HL-60/S4 treated with retinoic acid at 250 ng/mL for 4 days and 3 days (cell line): ENCODE results near the gene ATG7.

Experiments used
- in situ Hi-C: fragments of 300-500 bp; cut with MboI; formaldehyde crosslinking; loops from 2 replicates; pipeline ENCODE4 v1.7.0; 2022; ENCODE audit warnings: low sequenced_read_pairs

Gene ATG7

GRCh38 chr3:11339541-11339940 lies 67.3 kb downstream of the ATG7 start:
- in situ Hi-C loops: loop anchor here (25.0 kb wide), 1 partner anchor 277 kb away; no protein-coding TSS in a partner anchor

GRCh38 chr3:11346416-11346815 lies 74.2 kb downstream of the ATG7 start:
- in situ Hi-C loops: loop anchor here (25.0 kb wide), 1 partner anchor 284 kb away; no protein-coding TSS in a partner anchor

GRCh38 chr3:11348877-11349276 lies 76.7 kb downstream of the ATG7 start:
- in situ Hi-C loops: loop anchor here (25.0 kb wide), 1 partner anchor 287 kb away; no protein-coding TSS in a partner anchor

GRCh38 chr3:11349446-11349845 lies 77.2 kb downstream of the ATG7 start:
- in situ Hi-C loops: loop anchor here (25.0 kb wide), 1 partner anchor 287 kb away; no protein-coding TSS in a partner anchor

- in situ Hi-C loops: loop anchor here (25.0 kb wide), 1 partner anchor 312 kb away; no protein-coding TSS in a partner anchor
Observed at GRCh38 chr3:11350374-11350773, 78.2 kb downstream of the ATG7 start.

- in situ Hi-C loops: loop anchor here (25.0 kb wide), 1 partner anchor 311 kb away; no protein-coding TSS in a partner anchor
Observed at GRCh38 chr3:11351451-11351850, 79.3 kb downstream of the ATG7 start.

- in situ Hi-C loops: loop anchor here (25.0 kb wide), 1 partner anchor 306 kb away; no protein-coding TSS in a partner anchor
Observed at GRCh38 chr3:11356269-11356668, 84.1 kb downstream of the ATG7 start.

DNA sequence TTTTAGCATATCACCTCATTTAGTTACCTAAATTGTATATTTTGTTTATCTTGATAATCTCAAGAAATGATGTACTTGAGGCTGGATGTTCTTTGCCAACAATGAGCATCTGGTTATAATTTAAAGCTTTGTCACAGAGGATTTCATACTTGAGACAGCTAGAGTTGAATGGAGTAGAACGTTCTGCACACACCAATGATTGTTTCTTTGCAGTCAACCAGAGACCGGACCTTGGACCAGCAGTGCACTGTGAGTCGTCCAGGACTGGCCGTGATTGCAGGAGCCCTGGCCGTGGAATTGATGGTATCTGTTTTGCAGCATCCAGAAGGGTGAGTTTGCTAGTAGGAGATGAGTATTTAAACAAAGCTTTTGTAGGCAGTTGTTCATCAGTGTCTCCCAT lies 90.4 kb downstream of the ATG7 start:
- in situ Hi-C loops: loop anchor here (25.0 kb wide), 1 partner anchor 300 kb away; no protein-coding TSS in a partner anchor

GRCh38 chr3:11363715-11364114 lies 91.5 kb downstream of the ATG7 start:
- in situ Hi-C loops: loop anchor here (25.0 kb wide), 1 partner anchor 299 kb away; no protein-coding TSS in a partner anchor

DNA sequence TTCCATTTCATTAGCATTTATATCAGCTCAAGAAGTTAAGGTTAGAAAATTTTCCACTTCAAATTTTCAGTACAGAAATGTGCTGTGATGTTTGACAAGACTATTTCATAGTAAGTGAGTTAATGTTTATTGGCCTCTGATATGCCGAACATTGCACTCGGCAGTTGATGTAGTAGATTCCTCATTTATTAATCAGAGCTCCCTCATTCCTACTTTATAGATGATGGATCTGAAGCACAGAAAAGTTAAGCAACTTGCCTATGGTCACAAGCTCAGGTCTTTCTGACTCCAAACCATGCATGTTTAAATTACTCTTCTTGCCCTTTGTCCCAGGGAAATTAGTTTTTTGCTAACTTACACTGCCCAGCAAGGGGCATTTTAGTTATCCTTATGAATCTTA lies 92.0 kb downstream of the ATG7 start:
- in situ Hi-C loops: loop anchor here (25.0 kb wide), 1 partner anchor 298 kb away; no protein-coding TSS in a partner anchor

DNA sequence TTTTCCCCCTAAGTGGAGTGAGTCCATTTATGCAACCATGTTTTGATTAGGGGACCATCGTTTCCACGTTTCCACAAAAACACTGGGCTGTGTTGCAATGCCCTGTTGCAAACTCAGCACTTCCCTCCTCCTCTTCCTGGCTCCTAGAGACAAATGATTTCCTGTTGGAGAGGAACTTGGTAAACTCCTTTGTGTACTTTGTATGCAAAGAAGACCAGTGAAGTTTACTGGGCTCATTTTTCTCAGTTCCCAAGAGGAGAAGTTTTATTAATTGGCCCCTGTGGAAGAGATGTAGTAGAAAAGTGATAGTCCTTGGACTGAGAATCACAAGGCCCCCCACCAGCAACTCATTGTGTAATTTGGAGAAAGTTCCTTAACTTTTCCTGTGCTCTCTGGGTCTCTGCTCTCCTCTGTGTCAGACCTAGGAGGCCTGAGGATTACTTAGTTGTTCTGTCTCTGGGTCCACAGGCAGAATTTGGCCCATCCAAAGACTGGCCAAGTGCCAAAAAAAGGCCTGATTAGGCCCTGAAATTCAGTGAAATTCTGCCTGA lies 95.0 kb downstream of the ATG7 start:
- in situ Hi-C loops: loop anchor here (25.0 kb wide), 1 partner anchor 295 kb away; no protein-coding TSS in a partner anchor

- in situ Hi-C loops: loop anchor here (25.0 kb wide), 1 partner anchor 292 kb away; no protein-coding TSS in a partner anchor
Observed at GRCh38 chr3:11370191-11370590, 98.0 kb downstream of the ATG7 start.

DNA sequence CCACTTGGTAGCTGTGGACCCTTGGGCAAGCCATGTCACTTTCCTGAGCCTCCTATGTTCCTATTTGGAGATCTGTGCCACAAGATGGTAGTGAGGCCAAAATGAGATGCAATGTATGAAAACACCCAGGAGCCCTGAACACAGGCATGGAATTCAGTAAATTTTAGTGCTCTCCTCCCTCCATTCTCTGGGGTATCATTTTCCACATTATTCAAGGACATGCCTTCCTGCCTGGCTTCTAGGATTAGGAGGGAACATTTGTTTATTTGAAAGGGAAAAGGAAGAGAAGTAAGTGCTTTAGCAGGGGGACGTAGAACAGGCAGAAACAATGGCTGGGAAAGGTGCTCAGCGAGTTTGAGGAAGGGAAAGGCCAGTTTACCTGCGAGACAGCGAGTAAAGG lies 98.8 kb downstream of the ATG7 start:
- in situ Hi-C loops: loop anchor here (25.0 kb wide), 1 partner anchor 291 kb away; no protein-coding TSS in a partner anchor

DNA sequence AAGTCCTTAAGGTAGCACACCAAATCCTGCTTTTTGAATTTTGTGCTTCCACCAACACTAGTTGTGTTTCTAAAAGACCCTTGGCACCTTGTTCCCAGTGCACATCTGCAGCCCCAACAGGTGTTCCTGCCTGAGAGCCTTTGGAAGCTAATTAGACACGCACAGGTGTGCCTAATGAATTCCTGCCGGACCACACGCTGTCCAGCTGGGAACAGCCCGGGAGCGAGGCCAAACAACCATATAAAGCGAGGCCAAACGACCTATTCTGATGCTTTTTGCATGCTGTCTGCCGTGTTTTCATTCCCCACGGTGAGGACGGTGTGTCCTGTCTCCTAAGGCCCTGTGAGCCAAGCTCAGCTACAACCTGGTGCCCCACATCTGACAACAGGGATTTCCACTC lies 99.5 kb downstream of the ATG7 start:
- in situ Hi-C loops: loop anchor here (25.0 kb wide), 1 partner anchor 291 kb away; no protein-coding TSS in a partner anchor

- in situ Hi-C loops: loop anchor here (25.0 kb wide), 1 partner anchor 289 kb away; no protein-coding TSS in a partner anchor
Observed at GRCh38 chr3:11373235-11373634, 101.0 kb downstream of the ATG7 start.

DNA sequence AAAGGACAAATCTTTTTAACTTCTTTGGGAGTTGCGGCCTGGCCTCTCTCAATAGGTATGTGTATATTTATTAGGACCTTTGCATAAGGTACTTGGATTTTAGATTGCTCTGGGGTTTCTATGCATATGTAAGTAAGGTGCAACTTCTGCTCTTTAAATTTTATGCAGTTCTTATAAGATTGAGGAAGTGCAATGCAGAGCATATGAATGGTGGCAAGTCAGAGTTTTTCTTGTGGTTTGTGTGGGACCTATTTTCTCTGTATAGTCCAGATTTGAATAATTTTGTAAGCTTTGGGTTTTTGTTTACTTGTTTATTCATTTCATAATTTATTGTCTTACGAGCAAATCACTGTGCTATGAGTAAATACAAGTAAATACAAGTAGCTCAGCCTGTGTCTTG lies 101.5 kb downstream of the ATG7 start:
- in situ Hi-C loops: loop anchor here (25.0 kb wide), 1 partner anchor 289 kb away; no protein-coding TSS in a partner anchor

GRCh38 chr3:11375333-11376088 lies 103.3 kb downstream of the ATG7 start:
- in situ Hi-C loops: no loop called here

- in situ Hi-C loops: no loop called here
Observed at GRCh38 chr3:11377719-11378118, 105.5 kb downstream of the ATG7 start.

DNA sequence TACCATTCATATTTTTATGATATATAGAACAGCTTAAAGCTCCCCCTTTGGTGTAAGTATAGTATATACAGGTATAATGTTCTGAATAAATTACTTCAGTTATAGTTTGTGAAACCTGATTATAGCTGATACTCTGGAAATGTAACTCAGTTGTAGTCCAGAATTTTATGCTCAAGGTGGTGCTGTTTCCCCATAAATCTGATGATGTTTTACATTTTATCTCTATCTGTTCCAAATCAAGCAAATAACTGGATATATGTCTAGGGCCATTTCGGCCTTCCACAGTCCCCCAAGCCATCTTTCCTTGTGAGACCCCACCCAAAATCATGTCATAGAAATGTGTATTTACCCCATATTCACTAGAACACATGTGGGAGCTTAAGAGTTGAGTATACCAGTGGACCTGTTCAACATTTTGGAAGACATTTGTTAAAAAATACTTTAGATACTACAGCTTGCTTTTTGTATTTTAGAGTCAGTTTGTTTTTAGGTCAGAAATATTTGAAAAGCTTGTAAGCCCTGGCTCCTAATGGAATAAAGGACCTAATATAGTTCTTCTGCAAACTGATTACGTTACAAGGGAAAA lies 107.1 kb downstream of the ATG7 start:
- in situ Hi-C loops: no loop called here

- in situ Hi-C loops: no loop called here
Observed at GRCh38 chr3:11379824-11380701, 107.9 kb downstream of the ATG7 start.
